GM23338 (cell line): ENCODE data around the gene NFE2L3. TPM values are rescaled to one million over a fixed set of nuclear protein-coding genes. Genes with fewer than 3 reads are reported as not detected.

ENCODE experiments used
- ATAC-seq: fragments of 200-7000 bp; cut with Tn5 transposase; 3 replicates; pipeline ENCODE4 v1.9.1; 2020
- DNase-seq: peaks from one replicate; pipeline ENCODE4 v3.0.0-alpha.2; 2015; ENCODE audit warnings: low spot score
- H2AFZ ChIP-seq: fragments of 200-600 bp; sonication (generic); 2 replicates; pipeline ENCODE4 v1.8.0; 2016; ENCODE audit warnings: antibody characterized with exemption, mild to moderate bottlenecking, moderate library complexity
- H3F3A ChIP-seq: fragments of 200-600 bp; sonication (generic); replicated peaks from 2 replicates; pipeline ENCODE4 v1.8.0; 2017; ENCODE audit warnings: antibody characterized with exemption, mixed run types, low read depth
- H3K27ac ChIP-seq: fragments of 200-600 bp; sonication (generic); 2 replicates; pipeline ENCODE4 v1.6.1; 2016; ENCODE audit warnings: low read depth
- H3K27me3 ChIP-seq: fragments of 200-600 bp; sonication (generic); 2 replicates; pipeline ENCODE4 v1.8.0; 2016; ENCODE audit warnings: mild to moderate bottlenecking, mixed run types, moderate library complexity; ENCODE audit not compliant: insufficient read depth
- H3K36me3 ChIP-seq: fragments of 200-600 bp; sonication (generic); 2 replicates; pipeline ENCODE4 v1.8.0; 2016; ENCODE audit warnings: mild to moderate bottlenecking; ENCODE audit not compliant: insufficient read depth
- H3K4me1 ChIP-seq: fragments of 200-600 bp; sonication (generic); 2 replicates; pipeline ENCODE4 v1.8.0; 2016; ENCODE audit warnings: mild to moderate bottlenecking, moderate library complexity; ENCODE audit not compliant: insufficient read depth
- H3K4me2 ChIP-seq: fragments of 200-600 bp; sonication (generic); 2 replicates; pipeline ENCODE4 v1.7.1; 2017; ENCODE audit warnings: mixed run types
- H3K4me3 ChIP-seq: fragments of 200-600 bp; sonication (generic); 2 replicates; pipeline ENCODE4 v1.6.1; 2016; ENCODE audit warnings: mixed run types
- H3K79me2 ChIP-seq: fragments of 200-600 bp; sonication (generic); replicated peaks from 2 replicates; pipeline ENCODE4 v1.8.0; 2017; ENCODE audit warnings: mild to moderate bottlenecking; ENCODE audit not compliant: insufficient read depth
- H3K9me2 ChIP-seq: fragments of 200-600 bp; sonication (generic); 2 replicates; pipeline ENCODE4 v1.8.0; 2017; ENCODE audit not compliant: insufficient read depth
- H4K20me1 ChIP-seq: fragments of 200-600 bp; sonication (generic); replicated peaks from 2 replicates; pipeline ENCODE4 v1.8.0; 2017; ENCODE audit warnings: mild to moderate bottlenecking; ENCODE audit not compliant: insufficient read depth
- H3K27ac Mint-ChIP-seq: 2 replicates; pipeline ENCODE4 v1.8.0; 2020; ENCODE audit warnings: inconsistent platforms, mild to moderate bottlenecking, moderate library complexity, mixed read lengths
- H3K27me3 Mint-ChIP-seq: 3 replicates; pipeline ENCODE4 v1.8.0; 2022; ENCODE audit warnings: low read depth, mild to moderate bottlenecking, moderate library complexity, mixed read lengths, inconsistent platforms; ENCODE audit not compliant: insufficient read depth, poor library complexity
- H3K36me3 Mint-ChIP-seq: 3 replicates; pipeline ENCODE4 v1.8.0; 2021; ENCODE audit warnings: low read depth, mild to moderate bottlenecking, inconsistent platforms, moderate library complexity, mixed read lengths
- H3K4me1 Mint-ChIP-seq: 3 replicates; pipeline ENCODE4 v1.8.0; 2020; ENCODE audit warnings: mild to moderate bottlenecking, inconsistent platforms, mixed read lengths
- H3K4me3 Mint-ChIP-seq: 3 replicates; pipeline ENCODE4 v1.8.0; 2021; ENCODE audit warnings: moderate library complexity, mild to moderate bottlenecking, inconsistent platforms, mixed read lengths
- H3K9me3 Mint-ChIP-seq: 3 replicates; pipeline ENCODE4 v1.8.0; 2020; ENCODE audit warnings: moderate library complexity, mild to moderate bottlenecking, inconsistent platforms, mixed read lengths
- CREB1 ChIP-seq: fragments of 250-450 bp; sonication (Bioruptor Pico); IDR thresholded peaks from 2 replicates; pipeline ENCODE4 v1.5.0; 2020; ENCODE audit warnings: low read depth, mild to moderate bottlenecking, moderate library complexity
- EZH2 ChIP-seq: fragments of 200-600 bp; sonication (generic); IDR thresholded peaks from one replicate; pipeline ENCODE4 v1.8.0; 2017; ENCODE audit warnings: antibody characterized with exemption, mild to moderate bottlenecking, low read depth; ENCODE audit not compliant: unreplicated experiment
- EZH2phosphoT487 ChIP-seq: fragments of 200-600 bp; sonication (generic); IDR thresholded peaks from one replicate; pipeline ENCODE4 v1.8.1; 2018; ENCODE audit warnings: antibody characterized with exemption; ENCODE audit not compliant: unreplicated experiment
- JUNB ChIP-seq: IDR thresholded peaks from one replicate; pipeline ENCODE4 v1.6.1; 2016; ENCODE audit warnings: antibody characterized with exemption; ENCODE audit not compliant: unreplicated experiment
- NANOG ChIP-seq: IDR thresholded peaks from 2 replicates; pipeline ENCODE4 v1.6.1; 2016; ENCODE audit warnings: antibody characterized with exemption, borderline replicate concordance
- POLR2AphosphoS5 ChIP-seq: IDR thresholded peaks from 2 replicates; pipeline ENCODE4 v1.6.1; 2016; ENCODE audit warnings: antibody characterized with exemption, low read depth
- STAT1 ChIP-seq: IDR thresholded peaks from one replicate; pipeline ENCODE4 v1.6.1; 2016; ENCODE audit warnings: antibody characterized with exemption; ENCODE audit not compliant: unreplicated experiment
- ZNF114 ChIP-seq: fragments of 250-450 bp; sonication (Bioruptor Pico); IDR thresholded peaks from 2 replicates; pipeline ENCODE4 v1.5.0; 2020; ENCODE audit warnings: mild to moderate bottlenecking, moderate library complexity
- ZNF331 ChIP-seq: fragments of 250-450 bp; sonication (Bioruptor Pico); IDR thresholded peaks from 2 replicates; pipeline ENCODE4 v1.5.0; 2020; ENCODE audit warnings: low read depth, mild to moderate bottlenecking, moderate library complexity
- polyA plus RNA-seq: library from polyadenylated mRNA; unstranded; fragments of >200 nt; fragmentation: Nextera tagmentation; extraction: Ambion mirVana; gene quantifications from 2 replicates; pipeline ENCODE4 v1.2.1, GENCODE V29; 2016
- total RNA-seq: library from RNA; depleted of rRNA; stranded (reverse); fragments of >200 nt; shearing (Covaris generic); gene quantifications from 2 replicates; pipeline ENCODE4 v1.2.3, GENCODE V29; 2014
- TF ChIP-seq, protein P1 (sequence below), 2 experiments: fragments of 200-600 bp in 1 of 2; sonication (generic) in 1 of 2; conservative IDR thresholded peaks; 2 replicates each; pipeline versions ENCODE4 v1.5.1 to v1.6.1; 2016 to 2017; ENCODE audit warnings: antibody characterized with exemption in 2 of 2, low read depth in 2 of 2, mild to moderate bottlenecking in 2 of 2, moderate library complexity in 1 of 2
- TF ChIP-seq, protein P2 (sequence below): IDR thresholded peaks from 2 replicates; pipeline ENCODE4 v1.6.1; 2016; ENCODE audit warnings: antibody characterized with exemption
- TF ChIP-seq, protein P3 (sequence below): IDR thresholded peaks from one replicate; pipeline ENCODE4 v1.6.1; 2018; ENCODE audit warnings: antibody characterized with exemption; ENCODE audit not compliant: unreplicated experiment
- TF ChIP-seq, protein P4 (sequence below): fragments of 250-450 bp; sonication (Bioruptor Pico); IDR thresholded peaks from 2 replicates; pipeline ENCODE4 v1.5.0; 2020; ENCODE audit warnings: mild to moderate bottlenecking, moderate library complexity

The NFE2L3 gene
- total and polyA plus RNA-seq, 2 experiments from 2014 or later = 62.0 to 142 TPM

DNA sequence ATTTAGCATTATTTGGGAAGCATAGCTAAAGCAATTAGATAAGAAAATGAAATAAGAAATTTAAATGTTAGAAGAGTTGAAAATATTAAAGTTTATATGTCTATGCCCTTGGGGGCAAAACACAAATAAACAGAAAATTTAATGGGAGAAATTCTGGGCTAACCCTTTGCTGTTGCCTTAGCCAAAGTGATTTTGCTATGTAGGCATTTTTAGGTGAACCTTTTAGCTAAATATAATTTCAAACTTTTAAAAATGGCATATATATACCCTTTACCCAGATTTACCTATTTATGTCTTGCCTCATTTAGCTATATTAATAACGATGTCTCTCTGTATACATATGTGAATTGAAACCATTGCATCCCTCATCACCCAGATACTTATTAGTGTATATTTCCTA is 20.1 kb downstream of the NFE2L3 start:
- Mint-ChIP-seq H3K36me3 (peaks cover 77% of the 10 kb centered on the region), H3K27me3 (no peaks in the 10 kb centered on the region), H3K4me3 (no peak overlapping the region), H3K27ac (no peak overlapping the region), H3K4me1 (peaks cover 29% of the 10 kb centered on the region), H3K9me3 (peaks cover 34% of the 10 kb centered on the region)
- H3K27ac ChIP-seq = no peak overlapping the region
- H3K79me2 ChIP-seq = peaks cover 92% of the 10 kb centered on the region
- H3K4me3 ChIP-seq = no peak overlapping the region
- no peaks in the 10 kb centered on the region for H3F3A ChIP-seq
- TF ChIP-seq POLR2AphosphoS5 (no peak), JUNB (no peak), ZNF331 (CRISPR knock-in tag) (no peak), EZH2 (no peak), NANOG (no peak), EZH2phosphoT487 (no peak), STAT1 (no peak), CREB1 (CRISPR knock-in tag) (no peak), ZNF114 (no peak)
- TF ChIP-seq, protein P1, sequence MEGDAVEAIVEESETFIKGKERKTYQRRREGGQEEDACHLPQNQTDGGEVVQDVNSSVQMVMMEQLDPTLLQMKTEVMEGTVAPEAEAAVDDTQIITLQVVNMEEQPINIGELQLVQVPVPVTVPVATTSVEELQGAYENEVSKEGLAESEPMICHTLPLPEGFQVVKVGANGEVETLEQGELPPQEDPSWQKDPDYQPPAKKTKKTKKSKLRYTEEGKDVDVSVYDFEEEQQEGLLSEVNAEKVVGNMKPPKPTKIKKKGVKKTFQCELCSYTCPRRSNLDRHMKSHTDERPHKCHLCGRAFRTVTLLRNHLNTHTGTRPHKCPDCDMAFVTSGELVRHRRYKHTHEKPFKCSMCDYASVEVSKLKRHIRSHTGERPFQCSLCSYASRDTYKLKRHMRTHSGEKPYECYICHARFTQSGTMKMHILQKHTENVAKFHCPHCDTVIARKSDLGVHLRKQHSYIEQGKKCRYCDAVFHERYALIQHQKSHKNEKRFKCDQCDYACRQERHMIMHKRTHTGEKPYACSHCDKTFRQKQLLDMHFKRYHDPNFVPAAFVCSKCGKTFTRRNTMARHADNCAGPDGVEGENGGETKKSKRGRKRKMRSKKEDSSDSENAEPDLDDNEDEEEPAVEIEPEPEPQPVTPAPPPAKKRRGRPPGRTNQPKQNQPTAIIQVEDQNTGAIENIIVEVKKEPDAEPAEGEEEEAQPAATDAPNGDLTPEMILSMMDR (conservative IDR thresholded peaks at IDR 0.05; ENCODE audit: low read depth in 2 of 2) = no peak
- TF ChIP-seq, protein P2, sequence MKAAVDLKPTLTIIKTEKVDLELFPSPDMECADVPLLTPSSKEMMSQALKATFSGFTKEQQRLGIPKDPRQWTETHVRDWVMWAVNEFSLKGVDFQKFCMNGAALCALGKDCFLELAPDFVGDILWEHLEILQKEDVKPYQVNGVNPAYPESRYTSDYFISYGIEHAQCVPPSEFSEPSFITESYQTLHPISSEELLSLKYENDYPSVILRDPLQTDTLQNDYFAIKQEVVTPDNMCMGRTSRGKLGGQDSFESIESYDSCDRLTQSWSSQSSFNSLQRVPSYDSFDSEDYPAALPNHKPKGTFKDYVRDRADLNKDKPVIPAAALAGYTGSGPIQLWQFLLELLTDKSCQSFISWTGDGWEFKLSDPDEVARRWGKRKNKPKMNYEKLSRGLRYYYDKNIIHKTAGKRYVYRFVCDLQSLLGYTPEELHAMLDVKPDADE = no peak
- TF ChIP-seq, protein P3, sequence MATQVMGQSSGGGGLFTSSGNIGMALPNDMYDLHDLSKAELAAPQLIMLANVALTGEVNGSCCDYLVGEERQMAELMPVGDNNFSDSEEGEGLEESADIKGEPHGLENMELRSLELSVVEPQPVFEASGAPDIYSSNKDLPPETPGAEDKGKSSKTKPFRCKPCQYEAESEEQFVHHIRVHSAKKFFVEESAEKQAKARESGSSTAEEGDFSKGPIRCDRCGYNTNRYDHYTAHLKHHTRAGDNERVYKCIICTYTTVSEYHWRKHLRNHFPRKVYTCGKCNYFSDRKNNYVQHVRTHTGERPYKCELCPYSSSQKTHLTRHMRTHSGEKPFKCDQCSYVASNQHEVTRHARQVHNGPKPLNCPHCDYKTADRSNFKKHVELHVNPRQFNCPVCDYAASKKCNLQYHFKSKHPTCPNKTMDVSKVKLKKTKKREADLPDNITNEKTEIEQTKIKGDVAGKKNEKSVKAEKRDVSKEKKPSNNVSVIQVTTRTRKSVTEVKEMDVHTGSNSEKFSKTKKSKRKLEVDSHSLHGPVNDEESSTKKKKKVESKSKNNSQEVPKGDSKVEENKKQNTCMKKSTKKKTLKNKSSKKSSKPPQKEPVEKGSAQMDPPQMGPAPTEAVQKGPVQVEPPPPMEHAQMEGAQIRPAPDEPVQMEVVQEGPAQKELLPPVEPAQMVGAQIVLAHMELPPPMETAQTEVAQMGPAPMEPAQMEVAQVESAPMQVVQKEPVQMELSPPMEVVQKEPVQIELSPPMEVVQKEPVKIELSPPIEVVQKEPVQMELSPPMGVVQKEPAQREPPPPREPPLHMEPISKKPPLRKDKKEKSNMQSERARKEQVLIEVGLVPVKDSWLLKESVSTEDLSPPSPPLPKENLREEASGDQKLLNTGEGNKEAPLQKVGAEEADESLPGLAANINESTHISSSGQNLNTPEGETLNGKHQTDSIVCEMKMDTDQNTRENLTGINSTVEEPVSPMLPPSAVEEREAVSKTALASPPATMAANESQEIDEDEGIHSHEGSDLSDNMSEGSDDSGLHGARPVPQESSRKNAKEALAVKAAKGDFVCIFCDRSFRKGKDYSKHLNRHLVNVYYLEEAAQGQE = no peak
- TF ChIP-seq, protein P4, sequence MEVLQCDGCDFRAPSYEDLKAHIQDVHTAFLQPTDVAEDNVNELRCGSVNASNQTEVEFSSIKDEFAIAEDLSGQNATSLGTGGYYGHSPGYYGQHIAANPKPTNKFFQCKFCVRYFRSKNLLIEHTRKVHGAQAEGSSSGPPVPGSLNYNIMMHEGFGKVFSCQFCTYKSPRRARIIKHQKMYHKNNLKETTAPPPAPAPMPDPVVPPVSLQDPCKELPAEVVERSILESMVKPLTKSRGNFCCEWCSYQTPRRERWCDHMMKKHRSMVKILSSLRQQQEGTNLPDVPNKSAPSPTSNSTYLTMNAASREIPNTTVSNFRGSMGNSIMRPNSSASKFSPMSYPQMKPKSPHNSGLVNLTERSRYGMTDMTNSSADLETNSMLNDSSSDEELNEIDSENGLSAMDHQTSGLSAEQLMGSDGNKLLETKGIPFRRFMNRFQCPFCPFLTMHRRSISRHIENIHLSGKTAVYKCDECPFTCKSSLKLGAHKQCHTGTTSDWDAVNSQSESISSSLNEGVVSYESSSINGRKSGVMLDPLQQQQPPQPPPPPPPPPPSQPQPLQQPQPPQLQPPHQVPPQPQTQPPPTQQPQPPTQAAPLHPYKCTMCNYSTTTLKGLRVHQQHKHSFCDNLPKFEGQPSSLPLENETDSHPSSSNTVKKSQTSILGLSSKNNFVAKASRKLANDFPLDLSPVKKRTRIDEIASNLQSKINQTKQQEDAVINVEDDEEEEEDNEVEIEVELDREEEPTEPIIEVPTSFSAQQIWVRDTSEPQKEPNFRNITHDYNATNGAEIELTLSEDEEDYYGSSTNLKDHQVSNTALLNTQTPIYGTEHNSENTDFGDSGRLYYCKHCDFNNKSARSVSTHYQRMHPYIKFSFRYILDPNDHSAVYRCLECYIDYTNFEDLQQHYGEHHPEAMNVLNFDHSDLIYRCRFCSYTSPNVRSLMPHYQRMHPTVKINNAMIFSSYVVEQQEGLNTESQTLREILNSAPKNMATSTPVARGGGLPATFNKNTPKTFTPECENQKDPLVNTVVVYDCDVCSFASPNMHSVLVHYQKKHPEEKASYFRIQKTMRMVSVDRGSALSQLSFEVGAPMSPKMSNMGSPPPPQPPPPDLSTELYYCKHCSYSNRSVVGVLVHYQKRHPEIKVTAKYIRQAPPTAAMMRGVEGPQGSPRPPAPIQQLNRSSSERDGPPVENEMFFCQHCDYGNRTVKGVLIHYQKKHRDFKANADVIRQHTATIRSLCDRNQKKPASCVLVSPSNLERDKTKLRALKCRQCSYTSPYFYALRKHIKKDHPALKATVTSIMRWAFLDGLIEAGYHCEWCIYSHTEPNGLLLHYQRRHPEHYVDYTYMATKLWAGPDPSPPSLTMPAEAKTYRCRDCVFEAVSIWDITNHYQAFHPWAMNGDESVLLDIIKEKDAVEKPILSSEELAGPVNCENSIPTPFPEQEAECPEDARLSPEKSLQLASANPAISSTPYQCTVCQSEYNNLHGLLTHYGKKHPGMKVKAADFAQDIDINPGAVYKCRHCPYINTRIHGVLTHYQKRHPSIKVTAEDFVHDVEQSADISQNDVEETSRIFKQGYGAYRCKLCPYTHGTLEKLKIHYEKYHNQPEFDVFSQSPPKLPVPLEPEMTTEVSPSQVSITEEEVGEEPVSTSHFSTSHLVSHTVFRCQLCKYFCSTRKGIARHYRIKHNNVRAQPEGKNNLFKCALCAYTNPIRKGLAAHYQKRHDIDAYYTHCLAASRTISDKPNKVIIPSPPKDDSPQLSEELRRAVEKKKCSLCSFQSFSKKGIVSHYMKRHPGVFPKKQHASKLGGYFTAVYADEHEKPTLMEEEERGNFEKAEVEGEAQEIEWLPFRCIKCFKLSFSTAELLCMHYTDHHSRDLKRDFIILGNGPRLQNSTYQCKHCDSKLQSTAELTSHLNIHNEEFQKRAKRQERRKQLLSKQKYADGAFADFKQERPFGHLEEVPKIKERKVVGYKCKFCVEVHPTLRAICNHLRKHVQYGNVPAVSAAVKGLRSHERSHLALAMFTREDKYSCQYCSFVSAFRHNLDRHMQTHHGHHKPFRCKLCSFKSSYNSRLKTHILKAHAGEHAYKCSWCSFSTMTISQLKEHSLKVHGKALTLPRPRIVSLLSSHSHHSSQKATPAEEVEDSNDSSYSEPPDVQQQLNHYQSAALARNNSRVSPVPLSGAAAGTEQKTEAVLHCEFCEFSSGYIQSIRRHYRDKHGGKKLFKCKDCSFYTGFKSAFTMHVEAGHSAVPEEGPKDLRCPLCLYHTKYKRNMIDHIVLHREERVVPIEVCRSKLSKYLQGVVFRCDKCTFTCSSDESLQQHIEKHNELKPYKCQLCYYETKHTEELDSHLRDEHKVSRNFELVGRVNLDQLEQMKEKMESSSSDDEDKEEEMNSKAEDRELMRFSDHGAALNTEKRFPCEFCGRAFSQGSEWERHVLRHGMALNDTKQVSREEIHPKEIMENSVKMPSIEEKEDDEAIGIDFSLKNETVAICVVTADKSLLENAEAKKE (CRISPR knock-in tag) = no peak
- peaks cover 33% of the 10 kb centered on the region for H4K20me1 ChIP-seq
- ATAC-seq = no peak
- H3K4me2 ChIP-seq = no peak overlapping the region
- no peaks in the 10 kb centered on the region for H3K27me3 ChIP-seq
- no peak overlapping the region for H2AFZ ChIP-seq
- no peaks in the 10 kb centered on the region for H3K9me2 ChIP-seq
- no peak for DNase-seq
- H3K36me3 ChIP-seq = peaks cover 14% of the 10 kb centered on the region
- peaks cover 20% of the 10 kb centered on the region for H3K4me1 ChIP-seq
